Heart left ventricle (tissue), 13 donors: ENCODE results near the gene SCN1A.

Experiments
- POLR2A ChIP-seq, 2 donors: fragments of 450-650 bp; IDR thresholded peaks; one replicate each; pipeline ENCODE4 v1.6.1; 2017; ENCODE audit warnings: antibody characterized with exemption in 2 of 2, mild to moderate bottlenecking in 2 of 2, moderate library complexity in 2 of 2
- TF ChIP-seq, protein P1 (sequence below), 12 donors: fragments of 200-600 bp; sonication (generic) in 4 of 12; IDR thresholded peaks; one replicate each; pipeline versions ENCODE4 v1.5.0 to v1.8.0; 2018 to 2022; ENCODE audit warnings: antibody characterized with exemption in 12 of 12, mild to moderate bottlenecking in 5 of 12
- donor health status: ischemic (EF 13 %, LVEDD 7.1; RV severe dilation, severe dysfunction).
- donor health status: DM: no; HTN: yes; CAD: no.
- donor health status: DM: no; HTN: no; CAD: no.
- donor health status: ischemic (EF 25% LVEDD 6.9; RV normal size, moderate dysfunction).
- donor health status: ischemic (EF 25% LVEDD 5.7; RV mildly dilated, moderate dysfunction).
- donor health status: ischemic (EF 35%, LVEDD 5.7; RV mildly dilated, moderate dysfunction).
- donor health status: nonischemic (EF 11% LVEDD 7.7; RV severe dilation, severe dysfunction).
- donor health status: DM: yes; HTN: yes; CAD: no.
- donor health status: PGD.
- donor health status: ischemic (EF 29% LVEDD 5.4; RV normal size, mild dysfunction).
- donor health status: nonischemic (EF 23%, LVEDD 6.1; RV moderate dilation, normal function).

- TF ChIP-seq, protein P1, sequence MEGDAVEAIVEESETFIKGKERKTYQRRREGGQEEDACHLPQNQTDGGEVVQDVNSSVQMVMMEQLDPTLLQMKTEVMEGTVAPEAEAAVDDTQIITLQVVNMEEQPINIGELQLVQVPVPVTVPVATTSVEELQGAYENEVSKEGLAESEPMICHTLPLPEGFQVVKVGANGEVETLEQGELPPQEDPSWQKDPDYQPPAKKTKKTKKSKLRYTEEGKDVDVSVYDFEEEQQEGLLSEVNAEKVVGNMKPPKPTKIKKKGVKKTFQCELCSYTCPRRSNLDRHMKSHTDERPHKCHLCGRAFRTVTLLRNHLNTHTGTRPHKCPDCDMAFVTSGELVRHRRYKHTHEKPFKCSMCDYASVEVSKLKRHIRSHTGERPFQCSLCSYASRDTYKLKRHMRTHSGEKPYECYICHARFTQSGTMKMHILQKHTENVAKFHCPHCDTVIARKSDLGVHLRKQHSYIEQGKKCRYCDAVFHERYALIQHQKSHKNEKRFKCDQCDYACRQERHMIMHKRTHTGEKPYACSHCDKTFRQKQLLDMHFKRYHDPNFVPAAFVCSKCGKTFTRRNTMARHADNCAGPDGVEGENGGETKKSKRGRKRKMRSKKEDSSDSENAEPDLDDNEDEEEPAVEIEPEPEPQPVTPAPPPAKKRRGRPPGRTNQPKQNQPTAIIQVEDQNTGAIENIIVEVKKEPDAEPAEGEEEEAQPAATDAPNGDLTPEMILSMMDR (IDR thresholded peaks at IDR 0.05): no peak
- no peak for TF ChIP-seq POLR2A (IDR thresholded peaks at IDR 0.05)
These were observed 43.5 kb downstream of the SCN1A start for GRCh38 chr2:166084301-166084700.
